HG02981 (cell line): ENCODE measurements around the gene COBLL1.

Experiments
- ATAC-seq: cut with Tn5 transposase; IDR thresholded peaks from one replicate; pipeline ENCODE4 v1.9.1; 2021; ENCODE audit warnings: mild to moderate bottlenecking, moderate library complexity; ENCODE audit not compliant: unreplicated experiment

The COBLL1 gene

GRCh38 chr2:164760179-164760578 is 81.4 kb downstream of the COBLL1 start:
- no peak for ATAC-seq

GRCh38 chr2:164757934-164758695 is 83.5 kb downstream of the COBLL1 start:
- no peak for ATAC-seq

GRCh38 chr2:164756773-164757172 is 84.8 kb downstream of the COBLL1 start:
- ATAC-seq: no peak

GRCh38 chr2:164755952-164756351 is 85.7 kb downstream of the COBLL1 start:
- ATAC-seq: no peak

- no peak for ATAC-seq
Observed at GRCh38 chr2:164754157-164755093, 87.2 kb downstream of the COBLL1 start.

GRCh38 chr2:164752956-164753355 is 88.7 kb downstream of the COBLL1 start:
- no peak for ATAC-seq

- ATAC-seq: no peak
Observed at GRCh38 chr2:164747783-164748433, 93.7 kb downstream of the COBLL1 start.

- no peak for ATAC-seq
Observed at GRCh38 chr2:164747140-164747539, 94.5 kb downstream of the COBLL1 start.

- ATAC-seq: no peak
Observed at GRCh38 chr2:164746713-164747112, 94.9 kb downstream of the COBLL1 start.

- no peak for ATAC-seq
Observed at GRCh38 chr2:164745012-164745797, 96.4 kb downstream of the COBLL1 start.

GRCh38 chr2:164742738-164743317 is 98.8 kb downstream of the COBLL1 start:
- no peak for ATAC-seq

GRCh38 chr2:164739966-164740365 is 101.7 kb downstream of the COBLL1 start:
- no peak for ATAC-seq

- no peak for ATAC-seq
Observed at GRCh38 chr2:164737612-164738081, 104.0 kb downstream of the COBLL1 start.

GRCh38 chr2:164735309-164735919 is 106.2 kb downstream of the COBLL1 start:
- no peak for ATAC-seq

GRCh38 chr2:164734196-164734595 is 107.4 kb downstream of the COBLL1 start:
- no peak for ATAC-seq

GRCh38 chr2:164725542-164725941 is 116.1 kb downstream of the COBLL1 start:
- ATAC-seq: no peak

GRCh38 chr2:164722616-164723338 is 118.8 kb downstream of the COBLL1 start:
- ATAC-seq: no peak

- ATAC-seq: no peak
Observed at GRCh38 chr2:164721430-164721829, 120.2 kb downstream of the COBLL1 start.
